Ovary (tissue), 9 donors: Measurements from ENCODE around the gene DELE1. TPM values are rescaled to one million over a fixed set of nuclear protein-coding genes. Genes with fewer than 3 reads are reported as not detected.

Experiments used
- DNase-seq, 5 donors: peaks; one replicate each; pipeline ENCODE4 v3.0.0-alpha.2; 2019 to 2020
- H3K27ac ChIP-seq, 2 donors: fragments of 200-600 bp; one replicate each; pipeline versions ENCODE4 v1.5.1 to v1.8.0; 2019 to 2022
- H3K27me3 ChIP-seq: fragments of 200-600 bp; one replicate; pipeline ENCODE4 v1.8.0; 2022
- H3K36me3 ChIP-seq: fragments of 200-600 bp; sonication (generic); one replicate; pipeline ENCODE4 v1.5.1; 2019
- H3K4me1 ChIP-seq: one replicate; pipeline ENCODE4 v1.8.1; 2013; ENCODE audit warnings: mild to moderate bottlenecking, moderate library complexity; ENCODE audit not compliant: insufficient read depth
- H3K4me3 ChIP-seq: fragments of 200-600 bp; sonication (generic); one replicate; pipeline ENCODE4 v1.5.1; 2017
- H3K9me3 ChIP-seq, 2 donors: fragments of 200-600 bp in 1 of 2; sonication (generic) in 1 of 2; one replicate each; pipeline versions ENCODE4 v1.5.1 to v1.8.1; 2013 to 2019; ENCODE audit warnings: mild to moderate bottlenecking in 1 of 2, moderate library complexity in 1 of 2
- CTCF ChIP-seq, 3 donors: fragments of 450-650 bp in 2 of 3; fragments of 200-600 bp in 1 of 3; IDR thresholded peaks; one replicate each; pipeline versions ENCODE4 v1.5.1 to v1.8.0; 2016 to 2022; ENCODE audit warnings: antibody characterized with exemption in 3 of 3, mild to moderate bottlenecking in 1 of 3
- EP300 ChIP-seq: sonication (generic); formaldehyde crosslinking; IDR thresholded peaks from one replicate; pipeline ENCODE4 v1.6.1; 2017; ENCODE audit warnings: antibody characterized with exemption
- POLR2A ChIP-seq: fragments of 450-650 bp; IDR thresholded peaks from one replicate; pipeline ENCODE4 v1.6.1; 2017; ENCODE audit warnings: antibody characterized with exemption, mild to moderate bottlenecking, moderate library complexity
- WGBS, 3 donors: extraction: QIAGEN DNeasy Blood & Tissue Kit in 1 of 3; methylation state at CpG; one replicate each; pipeline versions ENCODE4 v1.1.5 to v1.1.7; 2013 to 2017; 5-methylcytosine and 5-hydroxymethylcytosine counted together
- intact Hi-C, 4 donors: fragments of 100-400 bp; cut with DNase I; formaldehyde crosslinking; loops; one replicate each; pipeline versions ENCODE4 v1.11.0 to v1.15.1; 2022 to 2023
- polyA plus RNA-seq, 2 donors: library from polyadenylated mRNA; stranded (reverse); fragments of 200-250 nt in 1 of 2; fragments of 350-450 nt in 1 of 2; fragmentation: Illumina TruSeq in 1 of 2; extraction: RNeasy Lipid Tissue Mini Kit (QIAGEN cat#74804) in 1 of 2; gene quantifications; one replicate each; pipeline ENCODE4 v1.2.3, GENCODE V29; 2013 to 2014
- total RNA-seq, 7 donors: library from RNA; depleted of rRNA in 2 of 7; stranded (reverse); fragments of >200 nt in 2 of 7; fragmentation: NEBNext Ultra II Directional in 3 of 7; extraction: Animal tissue kit (Norgen Biotek cat#: 25700) in 3 of 7; gene quantifications; one replicate each; pipeline versions ENCODE4 v1.1.0 to v1.2.4, GENCODE V29; 2016 to 2023
- donor health status: DM: no; HTN: no; CAD: no; lungs with moderate emphysema.
- donor health status: DM: no; HTN: no; CAD: no.
- donor health status: Bipolar disorder and iron deficiency.
- donor health status: DM: yes; HTN: yes; CAD: no.
- donor health status: DM: no; HTN: no; CAD: no.
- donor health status: DM: yes; HTN: yes; CAD: no.

The DELE1 gene
- total and polyA plus RNA-seq, 9 donors: 39.0 to 69.8 (median 48.4) TPM

- intact Hi-C loops: loop anchor here in 3 of 4 donors (2.0 to 10.0 kb wide), 4 partner anchors 73 to 265 kb away; no protein-coding TSS in a partner anchor
- 58 to 69% (median 61%) methylated on average over 16 of the region's 16 CpGs for WGBS, 3 donors
- TF ChIP-seq CTCF (IDR thresholded peaks at IDR 0.05) (no peak), EP300 (no peak), POLR2A (no peak)
- Histone ChIP-seq H3K27ac (no peak overlapping the region), H3K27me3 (no peaks in the 10 kb centered on the region), H3K4me3 (no peak overlapping the region), H3K9me3 (no peaks in the 10 kb centered on the region), H3K36me3 (no peaks in the 10 kb centered on the region), H3K4me1 (no peaks in the 10 kb centered on the region)
- no peak for DNase-seq
Observed at GRCh38 chr5:141957367-141957996, 33.8 kb downstream of the DELE1 start.

- no peaks in the 10 kb centered on the region for H3K36me3 ChIP-seq
- 14 to 23% (median 14%) methylated on average over 7 of the region's 7 CpGs for WGBS, 3 donors
- H3K4me3 ChIP-seq: no peak within 1 kb of the TSS
- H3K9me3 ChIP-seq: no peaks in the 10 kb centered on the region
- peak in 1 of 5 donors; percentile 26 for DNase-seq
- TF ChIP-seq CTCF (IDR thresholded peaks at IDR 0.05): no peak
- no peak for TF ChIP-seq EP300
- TF ChIP-seq POLR2A: no peak
- intact Hi-C loops: loop anchor here in 3 of 4 donors (2.0 to 10.0 kb wide), 4 partner anchors 73 to 265 kb away; no protein-coding TSS in a partner anchor
- no peaks in the 10 kb centered on the region for H3K4me1 ChIP-seq
- no peaks in the 10 kb centered on the region for H3K27me3 ChIP-seq
- no peak within 1 kb of the TSS for H3K27ac ChIP-seq
Observed at GRCh38 chr5:141958113-141958512, 34.4 kb downstream of the DELE1 start, which contains the start of gene PCDH12. TSS of gene PCDH12 (minus strand) at chr5:141958202. CDS start at chr5:141957851, 351 bp downstream.

- no peaks in the 10 kb centered on the region for H3K9me3 ChIP-seq
- intact Hi-C loops: loop anchor here in 3 of 4 donors (2.0 to 10.0 kb wide), 4 partner anchors 74 to 266 kb away; no protein-coding TSS in a partner anchor
- no peak overlapping the region for H3K4me3 ChIP-seq
- no peak for DNase-seq
- H3K27me3 ChIP-seq: no peaks in the 10 kb centered on the region
- 63 to 67% (median 63%) methylated on average over 8 of the region's 8 CpGs for WGBS, 3 donors
- no peak overlapping the region for H3K27ac ChIP-seq
- no peaks in the 10 kb centered on the region for H3K4me1 ChIP-seq
- TF ChIP-seq EP300 (no peak), CTCF (IDR thresholded peaks at IDR 0.05) (no peak), POLR2A (no peak)
- no peaks in the 10 kb centered on the region for H3K36me3 ChIP-seq
Observed at GRCh38 chr5:141958546-141959172, 35.0 kb downstream of the DELE1 start.

- TF ChIP-seq EP300 (no peak), CTCF (IDR thresholded peaks at IDR 0.05) (no peak)
- no peaks in the 10 kb centered on the region for H3K36me3 ChIP-seq
- DNase-seq: no peak
- H3K27ac ChIP-seq: no peak overlapping the region
- no peaks in the 10 kb centered on the region for H3K9me3 ChIP-seq
- intact Hi-C loops: no loop called here
- WGBS, 3 donors: 51 to 59% (median 54%) methylated on average over 10 of the region's 10 CpGs
- H3K4me1 ChIP-seq: no peaks in the 10 kb centered on the region
- H3K4me3 ChIP-seq: no peak overlapping the region
- no peaks in the 10 kb centered on the region for H3K27me3 ChIP-seq
Observed at GRCh38 chr5:141960018-141960417, 36.3 kb downstream of the DELE1 start.
